Smooth muscle cell of the brain vasculature (primary cell): ENCODE measurements around the gene CRACR2A.

ENCODE experiments used
- DNase-seq: peaks from one replicate; pipeline ENCODE4 v3.0.0-alpha.2; 2012; ENCODE audit warnings: low read depth, low spot score

The CRACR2A gene

GRCh38 chr12:3598896-3599860 is 153.7 kb downstream of the CRACR2A start:
- DNase-seq = no peak

DNA sequence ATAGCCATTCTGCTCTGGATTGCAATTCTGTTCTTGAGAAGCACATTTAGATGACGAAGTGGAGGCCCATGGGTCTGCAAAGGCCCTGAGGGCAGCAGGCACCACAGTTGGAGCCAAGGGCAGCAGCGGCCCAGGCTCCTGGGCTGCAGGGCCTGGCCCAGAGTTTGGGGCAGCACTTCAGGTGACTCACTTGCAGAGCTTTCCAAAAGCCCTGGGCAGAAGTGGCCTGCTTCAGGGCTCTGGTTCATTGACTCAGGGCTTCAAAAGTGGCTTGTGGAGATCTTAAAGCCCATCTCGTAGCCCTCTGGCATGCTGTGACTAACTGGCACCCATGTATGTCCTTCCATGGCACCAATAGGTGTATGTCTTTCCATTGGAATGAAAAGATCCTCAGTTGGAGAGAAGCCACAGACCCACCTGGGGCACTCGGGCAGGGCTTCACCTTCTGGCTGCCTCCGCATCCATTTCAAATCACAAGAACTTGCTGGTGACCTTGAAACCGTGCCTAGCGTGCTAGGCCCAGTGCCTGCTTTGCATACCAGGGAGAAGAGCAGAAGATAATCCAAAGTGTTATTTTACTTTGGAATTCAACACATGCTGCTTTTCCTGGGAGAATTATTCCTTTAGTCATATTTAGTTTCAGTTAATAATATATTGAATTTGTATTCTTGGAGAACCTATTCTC is 155.2 kb downstream of the CRACR2A start:
- no peak for DNase-seq

- DNase-seq = no peak
Measured at GRCh38 chr12:3596703-3597415, 156.1 kb downstream of the CRACR2A start.

- no peak for DNase-seq
Measured at GRCh38 chr12:3595721-3596120, 157.2 kb downstream of the CRACR2A start.

GRCh38 chr12:3594966-3595365 is 157.9 kb downstream of the CRACR2A start:
- DNase-seq = no peak

DNA sequence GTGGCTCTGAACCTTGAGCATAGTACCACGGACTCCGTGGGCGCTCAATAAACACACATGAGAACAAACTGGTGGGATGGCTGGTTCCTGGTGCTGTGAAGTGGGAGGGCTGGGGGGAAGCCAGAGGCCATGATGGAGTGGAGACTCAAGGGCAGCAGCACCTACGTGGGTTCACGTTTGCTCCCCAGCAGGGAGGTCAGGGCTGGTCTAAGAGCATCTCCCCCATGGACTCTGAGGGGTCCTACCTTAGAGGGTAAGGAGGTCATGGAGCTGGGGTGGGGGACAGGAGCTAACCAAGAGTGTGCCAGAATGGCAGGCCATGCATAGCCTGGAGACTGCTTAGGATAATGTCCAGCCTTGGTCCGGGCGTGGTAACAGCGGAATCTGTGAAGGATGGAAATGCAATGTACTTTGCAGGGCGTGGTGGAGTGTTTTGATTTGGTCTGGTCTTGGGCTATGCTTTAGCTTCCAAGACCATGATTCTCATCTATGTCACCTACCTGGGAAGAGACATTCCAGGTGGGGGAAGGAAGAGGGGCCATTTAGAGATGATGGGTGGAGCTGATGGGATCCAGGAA is 158.9 kb downstream of the CRACR2A start:
- DNase-seq = no peak

- no peak for DNase-seq
Measured at GRCh38 chr12:3592856-3593625, 159.9 kb downstream of the CRACR2A start.

- DNase-seq = no peak
Measured at GRCh38 chr12:3589745-3590144, 163.2 kb downstream of the CRACR2A start.

GRCh38 chr12:3587402-3588013 is 165.4 kb downstream of the CRACR2A start:
- DNase-seq = no peak

- DNase-seq = no peak
Measured at GRCh38 chr12:3583656-3584334, 169.1 kb downstream of the CRACR2A start.

DNA sequence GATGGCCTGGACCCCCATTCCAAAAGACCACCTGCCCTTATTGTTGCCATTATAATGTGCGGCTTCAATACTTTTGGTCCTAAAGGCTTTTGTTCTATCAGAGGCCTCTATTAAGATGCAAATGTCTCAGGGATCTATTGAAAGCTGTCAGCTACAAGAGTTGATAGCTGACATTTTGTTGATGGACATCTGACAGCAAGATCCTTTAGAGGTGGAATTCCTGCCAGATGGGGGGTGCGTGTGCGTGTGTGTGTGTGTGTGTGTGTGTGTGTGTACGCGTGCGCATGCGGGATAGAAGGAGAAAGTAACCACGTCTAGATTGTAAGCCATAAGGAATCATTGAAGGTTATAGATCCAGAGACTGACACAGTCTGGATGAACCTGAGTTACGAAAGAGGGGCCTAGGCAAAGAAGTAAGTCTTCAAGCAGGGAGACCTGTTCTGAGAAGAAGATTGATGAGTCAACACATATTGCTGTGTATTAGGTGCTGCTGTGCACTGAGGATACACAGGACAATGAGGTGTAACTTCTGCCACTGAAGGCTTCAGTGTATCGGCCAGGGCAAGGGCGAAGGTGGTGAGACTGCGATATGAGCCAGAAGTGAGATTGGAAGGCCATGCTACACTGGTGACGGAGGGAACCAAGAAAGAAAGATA is 172.7 kb downstream of the CRACR2A start:
- no peak for DNase-seq

DNA sequence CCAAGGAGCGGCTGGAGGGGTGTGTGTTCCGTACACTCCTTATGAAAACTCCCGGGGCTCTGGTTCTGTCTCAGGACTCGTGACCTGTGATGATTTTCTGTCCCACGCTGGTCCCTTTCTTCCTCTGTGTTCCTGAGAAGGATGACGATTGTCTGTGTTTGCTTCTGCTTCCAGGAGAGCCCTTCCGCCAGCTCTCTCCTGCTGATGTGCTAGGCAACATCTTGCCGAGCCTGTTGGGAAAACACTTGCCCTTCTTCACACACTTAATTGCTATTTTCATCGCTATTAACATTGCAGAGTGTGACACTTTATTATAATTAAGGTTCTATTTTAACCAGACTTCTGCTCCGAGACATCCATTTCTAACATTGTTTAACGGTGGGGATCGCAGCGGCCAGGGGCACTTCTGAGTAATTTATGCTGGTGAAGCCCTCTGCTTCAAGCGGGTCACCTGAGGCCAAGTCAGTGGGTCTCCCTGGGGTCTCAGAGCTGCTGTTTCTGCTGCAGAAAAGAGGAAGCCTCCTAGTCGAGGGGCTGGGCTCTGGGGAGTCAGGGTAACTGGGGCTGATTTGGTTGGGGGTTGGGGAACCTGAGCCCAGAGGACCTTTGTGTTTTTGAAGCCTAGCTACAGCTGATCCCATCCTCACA is 173.3 kb downstream of the CRACR2A start:
- no peak for DNase-seq

DNA sequence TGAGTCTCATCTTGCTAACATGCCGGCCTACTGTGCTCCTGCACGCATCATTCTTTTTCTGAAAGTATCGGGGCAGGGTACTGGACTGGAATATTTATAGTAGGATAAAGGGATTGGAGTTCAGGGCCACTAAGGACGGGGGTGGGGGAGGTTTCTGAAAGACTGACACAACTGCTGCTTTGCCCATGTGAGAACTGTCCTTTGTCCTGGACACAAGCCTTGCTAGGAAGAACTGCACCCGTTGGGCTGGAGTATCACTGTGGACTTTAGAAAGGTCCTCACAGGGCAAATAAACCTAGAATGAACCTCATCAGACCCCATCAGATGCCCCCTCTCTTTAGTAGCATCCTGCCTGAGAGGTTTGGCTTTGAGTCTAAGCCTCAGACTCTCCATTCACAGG is 174.4 kb downstream of the CRACR2A start:
- no peak for DNase-seq

- no peak for DNase-seq
Measured at GRCh38 chr12:3576891-3577290, 176.0 kb downstream of the CRACR2A start.

DNA sequence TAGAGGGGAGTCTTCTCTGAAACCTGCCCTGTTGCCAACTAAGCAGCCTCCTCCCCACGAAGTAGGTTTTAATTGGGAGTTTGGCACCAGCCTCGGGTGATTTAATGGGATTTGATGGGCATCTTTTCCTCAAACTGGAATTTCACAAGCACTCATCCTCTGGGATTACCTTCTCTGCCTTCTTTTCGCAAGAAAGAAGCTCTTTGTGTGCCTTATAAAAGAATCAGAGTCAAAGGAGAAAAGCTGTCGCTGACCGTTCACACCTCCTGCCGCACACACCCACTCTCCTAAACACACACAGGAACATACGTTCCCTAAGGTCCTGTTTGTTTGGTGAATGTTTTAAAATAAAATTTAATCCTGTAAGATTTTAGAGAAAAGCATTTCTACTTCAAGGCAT is 177.9 kb downstream of the CRACR2A start:
- no peak for DNase-seq

DNA sequence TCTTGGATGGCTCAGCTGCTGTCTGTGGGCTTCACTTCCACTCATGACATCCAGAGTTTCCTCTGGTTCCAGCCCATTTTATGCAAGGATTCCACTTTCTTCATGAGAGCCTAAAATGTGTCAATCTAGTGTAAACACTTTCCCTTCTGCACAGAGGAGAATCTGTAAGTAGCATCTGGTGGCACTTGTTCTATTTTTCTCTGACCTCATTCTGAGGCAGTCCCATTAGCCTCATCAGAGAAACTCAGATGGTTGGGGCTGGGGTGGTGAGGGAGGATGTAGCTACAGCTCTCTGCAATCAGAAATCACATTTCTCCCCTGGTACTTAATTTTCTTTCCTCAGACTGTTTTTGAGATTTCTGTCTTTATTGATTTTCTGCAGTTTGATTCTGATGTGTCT is 180.3 kb downstream of the CRACR2A start:
- DNase-seq = no peak

GRCh38 chr12:3571724-3572123 is 181.2 kb downstream of the CRACR2A start:
- no peak for DNase-seq

DNA sequence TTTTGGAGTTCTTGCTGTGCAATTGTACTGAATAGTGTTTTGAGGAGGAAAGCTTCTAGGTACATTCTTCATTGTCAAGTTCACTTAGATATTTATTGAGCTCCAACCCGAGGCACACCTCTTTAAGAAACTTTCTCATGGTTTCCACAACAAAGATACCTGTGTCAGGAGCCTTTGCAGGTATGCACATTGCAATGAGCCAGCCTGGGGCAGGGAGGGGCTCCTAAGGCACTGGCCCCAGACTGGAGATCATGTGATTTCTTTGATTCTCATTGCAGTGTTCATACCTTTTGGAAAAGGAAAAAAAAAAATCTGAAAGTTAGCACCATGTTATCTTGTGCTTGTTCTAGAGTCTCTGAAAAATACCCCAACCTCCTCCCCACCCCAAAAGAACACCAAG is 181.6 kb downstream of the CRACR2A start:
- DNase-seq = no peak

GRCh38 chr12:3568695-3569094 is 184.2 kb downstream of the CRACR2A start:
- no peak for DNase-seq
